Testis (tissue), 3 donors: ENCODE data around the gene DNAJC5. TPM values are rescaled to one million over a fixed set of nuclear protein-coding genes. Genes with fewer than 3 reads are reported as not detected.

Experiments used
- DNase-seq: peaks from one replicate; pipeline ENCODE4 v3.0.0-alpha.2; 2019
- H3K27ac ChIP-seq, 2 donors: fragments of 200-600 bp; sonication (generic); one replicate each; pipeline ENCODE4 v1.5.1; 2019
- H3K27me3 ChIP-seq: fragments of 200-600 bp; sonication (generic); one replicate; pipeline ENCODE4 v1.5.1; 2019
- H3K36me3 ChIP-seq: fragments of 200-600 bp; sonication (generic); one replicate; pipeline ENCODE4 v1.5.1; 2017; ENCODE audit warnings: low read depth; ENCODE audit errors: missing control alignments
- H3K4me1 ChIP-seq: fragments of 200-600 bp; sonication (generic); one replicate; pipeline ENCODE4 v1.5.1; 2019
- H3K4me3 ChIP-seq, 2 donors: fragments of 200-600 bp; sonication (generic); one replicate each; pipeline ENCODE4 v1.5.1; 2017 to 2019
- H3K9me3 ChIP-seq: fragments of 200-600 bp; sonication (generic); one replicate; pipeline ENCODE4 v1.5.1; 2017
- POLR2A ChIP-seq: fragments of 450-650 bp; IDR thresholded peaks from one replicate; pipeline ENCODE4 v1.6.1; 2017; ENCODE audit warnings: antibody characterized with exemption, mild to moderate bottlenecking, moderate library complexity
- WGBS, 2 donors: methylation state at CpG; one replicate each; pipeline ENCODE4 v1.1.5; 2018; 5-methylcytosine and 5-hydroxymethylcytosine counted together
- intact Hi-C: fragments of 100-400 bp; cut with DNase I; formaldehyde crosslinking; loops from one replicate; pipeline ENCODE4 v1.15.1; 2023; ENCODE audit warnings: low total_unique reads
- polyA plus RNA-seq: library from polyadenylated mRNA; stranded (reverse); fragments of 350-450 nt; fragmentation: Illumina TruSeq; extraction: RNeasy Lipid Tissue Mini Kit (QIAGEN cat#74804); gene quantifications from one replicate; pipeline ENCODE4 v1.2.3, GENCODE V29; 2014; ENCODE audit warnings: low read depth, low replicate concordance; ENCODE audit not compliant: insufficient read depth
- total RNA-seq, 2 donors: library from RNA; depleted of rRNA; stranded (reverse); fragments of >200 nt; gene quantifications; one replicate each; pipeline ENCODE4 v1.2.3, GENCODE V29; 2016
- TF ChIP-seq, protein P1 (sequence below), 3 experiments: fragments of 450-650 bp in 2 of 3; fragments of 200-600 bp in 1 of 3; sonication (generic) in 1 of 3; IDR thresholded peaks; one replicate each; pipeline ENCODE4 v1.5.1; 2016 to 2019; ENCODE audit warnings: antibody characterized with exemption in 3 of 3, mild to moderate bottlenecking in 2 of 3, moderate library complexity in 1 of 3

The DNAJC5 gene
- total and polyA plus RNA-seq, 3 donors from 2014 or later, result 35.6 to 64.8 (median 58.2) TPM

DNA sequence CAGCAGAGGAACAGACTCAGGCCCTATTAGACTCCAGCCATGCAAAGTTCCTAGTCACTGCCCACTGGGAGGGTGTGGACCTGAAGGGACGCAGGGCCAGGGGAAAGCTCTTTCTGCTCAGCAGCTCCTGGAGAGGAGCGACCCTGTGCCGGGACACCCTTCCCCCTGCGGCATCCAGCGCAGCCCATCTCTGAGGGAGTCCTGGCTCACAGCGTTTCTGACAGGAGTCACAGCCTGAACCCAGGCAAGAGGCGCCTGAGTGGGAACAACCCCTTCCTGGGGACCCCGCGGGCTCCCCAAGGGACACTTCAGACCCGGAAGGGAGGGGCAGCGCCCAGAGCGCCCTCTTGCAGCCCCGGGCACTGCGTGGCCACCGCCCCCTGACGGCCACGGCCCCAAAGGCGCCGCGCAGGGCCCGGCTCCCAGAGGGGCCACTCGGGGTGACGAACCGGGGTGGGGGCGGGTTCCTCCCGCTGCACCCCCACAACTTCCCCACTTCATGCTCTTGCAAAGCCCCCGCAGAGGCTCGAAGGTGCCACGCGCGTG lies 60.4 kb downstream of the DNAJC5 start:
- Histone ChIP-seq H3K4me1 (peaks cover 59% of the 10 kb centered on the region), H3K36me3 (no peaks in the 10 kb centered on the region), H3K9me3 (no peaks in the 10 kb centered on the region), H3K4me3 (peak overlapping the region; percentile 88 to 96), H3K27ac (peak overlapping the region; percentile 87 to 95), H3K27me3 (no peaks in the 10 kb centered on the region)
- peak; percentile 60 for DNase-seq
- no peak for TF ChIP-seq POLR2A
- TF ChIP-seq, protein P1, sequence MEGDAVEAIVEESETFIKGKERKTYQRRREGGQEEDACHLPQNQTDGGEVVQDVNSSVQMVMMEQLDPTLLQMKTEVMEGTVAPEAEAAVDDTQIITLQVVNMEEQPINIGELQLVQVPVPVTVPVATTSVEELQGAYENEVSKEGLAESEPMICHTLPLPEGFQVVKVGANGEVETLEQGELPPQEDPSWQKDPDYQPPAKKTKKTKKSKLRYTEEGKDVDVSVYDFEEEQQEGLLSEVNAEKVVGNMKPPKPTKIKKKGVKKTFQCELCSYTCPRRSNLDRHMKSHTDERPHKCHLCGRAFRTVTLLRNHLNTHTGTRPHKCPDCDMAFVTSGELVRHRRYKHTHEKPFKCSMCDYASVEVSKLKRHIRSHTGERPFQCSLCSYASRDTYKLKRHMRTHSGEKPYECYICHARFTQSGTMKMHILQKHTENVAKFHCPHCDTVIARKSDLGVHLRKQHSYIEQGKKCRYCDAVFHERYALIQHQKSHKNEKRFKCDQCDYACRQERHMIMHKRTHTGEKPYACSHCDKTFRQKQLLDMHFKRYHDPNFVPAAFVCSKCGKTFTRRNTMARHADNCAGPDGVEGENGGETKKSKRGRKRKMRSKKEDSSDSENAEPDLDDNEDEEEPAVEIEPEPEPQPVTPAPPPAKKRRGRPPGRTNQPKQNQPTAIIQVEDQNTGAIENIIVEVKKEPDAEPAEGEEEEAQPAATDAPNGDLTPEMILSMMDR (IDR thresholded peaks at IDR 0.05), result peak; percentile 30 to 36 (median 32)
- WGBS, 2 donors, result 0% methylated on average over 16 to 29 of the region's 31 CpGs
- intact Hi-C loops, result no loop called here

DNA sequence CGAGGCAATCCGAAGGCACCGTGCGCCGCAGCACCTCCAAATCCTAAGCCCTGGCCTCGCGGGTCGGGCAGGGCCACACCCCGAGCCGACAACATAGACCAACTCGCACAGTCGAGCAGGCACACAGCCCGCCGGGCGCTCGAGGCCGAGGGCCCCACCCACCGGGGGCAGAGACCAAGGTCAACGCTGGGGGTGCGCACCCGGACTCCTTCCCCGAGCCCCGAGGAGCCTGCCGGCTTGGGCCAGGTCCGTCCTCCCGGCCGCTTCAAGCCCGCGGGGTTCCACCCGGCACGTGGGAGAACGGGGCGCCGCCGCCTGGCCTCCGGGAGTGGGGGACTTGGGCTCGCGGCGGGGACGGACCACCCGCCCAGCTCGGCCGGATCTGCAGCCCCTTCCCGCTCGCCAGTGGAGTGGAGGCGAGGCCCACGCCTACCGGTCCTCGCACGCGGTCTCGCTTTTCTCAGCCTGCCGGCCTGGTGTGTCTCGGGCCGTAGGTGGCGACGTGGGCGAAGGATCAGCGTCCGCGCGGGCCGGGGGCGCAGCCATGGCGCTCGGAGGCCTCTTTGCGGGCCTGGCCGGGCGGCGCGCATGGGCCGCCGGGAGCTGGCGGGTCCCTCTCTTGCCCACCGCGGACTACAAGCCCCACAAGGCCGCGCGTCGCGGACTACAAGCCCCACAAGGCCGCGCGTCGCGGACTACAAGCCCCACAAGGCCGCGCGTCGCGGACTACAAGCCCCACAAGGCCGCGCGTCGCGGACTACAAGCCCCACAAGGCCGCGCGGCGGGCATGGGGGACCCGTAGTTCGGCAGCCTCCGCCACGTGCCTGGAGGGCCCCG lies 61.1 kb downstream of the DNAJC5 start, which contains the start of gene UCKL1:
TSS of gene UCKL1 (minus strand) at position 590 of the 837 bp plus-strand sequence. CDS start at position 546, 44 bp downstream.
- peaks cover 52% of the 10 kb centered on the region for H3K4me1 ChIP-seq
- peak within 1 kb of the TSS; percentile 88 to 96 for H3K4me3 ChIP-seq
- peak; percentile 93 for DNase-seq
- no peaks in the 10 kb centered on the region for H3K9me3 ChIP-seq
- peak; percentile 24 for TF ChIP-seq POLR2A
- TF ChIP-seq, protein P1 (IDR thresholded peaks at IDR 0.05), result no peak
- no peaks in the 10 kb centered on the region for H3K36me3 ChIP-seq
- intact Hi-C loops, result no loop called here
- H3K27me3 ChIP-seq, result no peaks in the 10 kb centered on the region
- WGBS, 2 donors, result 0% methylated on average over 12 to 73 of the region's 105 CpGs
- peak within 1 kb of the TSS; percentile 87 to 95 for H3K27ac ChIP-seq

- 1 to 4% methylated on average over 14 to 15 of the region's 15 CpGs for WGBS, 2 donors
- Histone ChIP-seq H3K27ac (peak overlapping the region; percentile 21 to 46), H3K27me3 (no peaks in the 10 kb centered on the region), H3K4me3 (peak overlapping the region; percentile 49 to 88), H3K4me1 (peaks cover 46% of the 10 kb centered on the region), H3K9me3 (no peaks in the 10 kb centered on the region), H3K36me3 (no peaks in the 10 kb centered on the region)
- no peak for TF ChIP-seq POLR2A
- TF ChIP-seq, protein P1 (IDR thresholded peaks at IDR 0.05), result no peak
- no peak for DNase-seq
- intact Hi-C loops, result no loop called here
Observed at GRCh38 chr20:63956664-63957003, 61.7 kb downstream of the DNAJC5 start.

- WGBS, 2 donors, result 4% methylated on average over 24 to 28 of the region's 28 CpGs
Observed at GRCh38 chr20:63957004-63957689, 62.2 kb downstream of the DNAJC5 start.

More at GRCh38 chr20:63957004-63957689, 62.2 kb downstream of the DNAJC5 start:
- no peaks in the 10 kb centered on the region for H3K27me3 ChIP-seq
- no peaks in the 10 kb centered on the region for H3K36me3 ChIP-seq
- H3K27ac ChIP-seq, result peak overlapping the region; percentile 21 to 46
- no peaks in the 10 kb centered on the region for H3K9me3 ChIP-seq
- intact Hi-C loops, result no loop called here
- peak; percentile 77 for DNase-seq
- peaks cover 41% of the 10 kb centered on the region for H3K4me1 ChIP-seq
- H3K4me3 ChIP-seq, result peak overlapping the region; percentile 49 to 88
- TF ChIP-seq POLR2A, result no peak
- TF ChIP-seq, protein P1 (IDR thresholded peaks at IDR 0.05), result no peak
